Activated B cell treated with CpG ODN at 0.5 μM for 24 hours (primary cell): Measurements from ENCODE around the gene ARHGAP15. TPM values are rescaled to one million over a fixed set of nuclear protein-coding genes. Genes with fewer than 3 reads are reported as not detected.

Source experiments
- ATAC-seq: fragments of 200-7000 bp; cut with Tn5 transposase; one replicate; pipeline ENCODE4 v1.10.0; 2021; ENCODE audit warnings: low read depth, mild to moderate bottlenecking, moderate library complexity
- CTCF ChIA-PET: fragments of 350-600 bp; sonication (Branson Sonifier 250); formaldehyde crosslinking; loops from one replicate; lab custom pipeline; 2021; ENCODE audit warnings: antibody characterized with exemption; lab: Charles Lee
- POLR2A ChIA-PET: fragments of 350-600 bp; sonication (Branson Sonifier 250); formaldehyde crosslinking; loops from one replicate; lab custom pipeline; 2021; ENCODE audit warnings: antibody characterized with exemption; lab: Charles Lee
- DNase-seq: peaks from one replicate; pipeline ENCODE4 v3.0.0; 2022
- H3K27ac Mint-ChIP-seq: one replicate; pipeline ENCODE4 v1.8.0; 2020; ENCODE audit warnings: mixed read lengths
- H3K27me3 Mint-ChIP-seq: one replicate; pipeline ENCODE4 v1.8.0; 2021; ENCODE audit warnings: mixed read lengths
- H3K36me3 Mint-ChIP-seq: one replicate; pipeline ENCODE4 v1.8.0; 2021; ENCODE audit warnings: low read depth, mixed read lengths
- H3K4me1 Mint-ChIP-seq: one replicate; pipeline ENCODE4 v1.8.0; 2021; ENCODE audit warnings: mixed read lengths
- H3K4me3 Mint-ChIP-seq: one replicate; pipeline ENCODE4 v1.8.0; 2020; ENCODE audit warnings: mild to moderate bottlenecking, mixed read lengths
- H3K9me3 Mint-ChIP-seq: one replicate; pipeline ENCODE4 v1.8.0; 2020; ENCODE audit warnings: mixed read lengths
- intact Hi-C: fragments of 100-400 bp; cut with micrococcal nuclease; formaldehyde crosslinking; loops from one replicate; pipeline ENCODE4 v1.15.1; 2024
- total RNA-seq: library from RNA; stranded (reverse); gene quantifications from 2 replicates; pipeline ENCODE4 v1.2.3, GENCODE V29; 2022
- TF ChIP-seq, protein P1 (sequence below): fragments of 200-600 bp; IDR thresholded peaks from one replicate; pipeline ENCODE4 v1.8.0; 2022; ENCODE audit warnings: antibody characterized with exemption, mild to moderate bottlenecking

Gene ARHGAP15
- total RNA-seq, 1 donor from 2014 or later = 112 TPM

GRCh38 chr2:143571747-143572146 lies 442.5 kb downstream of the ARHGAP15 start:
- ChIA-PET CTCF (no interaction called here), POLR2A (interaction anchor here (1.1 kb wide), 1 partner anchor 10 kb away, joined by 3 read pairs; no protein-coding TSS in a partner anchor)
- Mint-ChIP-seq H3K4me3 (no peak overlapping the region), H3K4me1 (no peaks in the 10 kb centered on the region), H3K36me3 (peaks cover 59% of the 10 kb centered on the region), H3K27ac (no peak overlapping the region), H3K27me3 (no peaks in the 10 kb centered on the region), H3K9me3 (peaks cover 3% of the 10 kb centered on the region)
- ATAC-seq (no peak), DNase-seq (no peak)
- TF ChIP-seq, protein P1, sequence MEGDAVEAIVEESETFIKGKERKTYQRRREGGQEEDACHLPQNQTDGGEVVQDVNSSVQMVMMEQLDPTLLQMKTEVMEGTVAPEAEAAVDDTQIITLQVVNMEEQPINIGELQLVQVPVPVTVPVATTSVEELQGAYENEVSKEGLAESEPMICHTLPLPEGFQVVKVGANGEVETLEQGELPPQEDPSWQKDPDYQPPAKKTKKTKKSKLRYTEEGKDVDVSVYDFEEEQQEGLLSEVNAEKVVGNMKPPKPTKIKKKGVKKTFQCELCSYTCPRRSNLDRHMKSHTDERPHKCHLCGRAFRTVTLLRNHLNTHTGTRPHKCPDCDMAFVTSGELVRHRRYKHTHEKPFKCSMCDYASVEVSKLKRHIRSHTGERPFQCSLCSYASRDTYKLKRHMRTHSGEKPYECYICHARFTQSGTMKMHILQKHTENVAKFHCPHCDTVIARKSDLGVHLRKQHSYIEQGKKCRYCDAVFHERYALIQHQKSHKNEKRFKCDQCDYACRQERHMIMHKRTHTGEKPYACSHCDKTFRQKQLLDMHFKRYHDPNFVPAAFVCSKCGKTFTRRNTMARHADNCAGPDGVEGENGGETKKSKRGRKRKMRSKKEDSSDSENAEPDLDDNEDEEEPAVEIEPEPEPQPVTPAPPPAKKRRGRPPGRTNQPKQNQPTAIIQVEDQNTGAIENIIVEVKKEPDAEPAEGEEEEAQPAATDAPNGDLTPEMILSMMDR = no peak
- intact Hi-C loops = no loop called here

GRCh38 chr2:143572421-143572820 lies 443.2 kb downstream of the ARHGAP15 start:
- Mint-ChIP-seq H3K27me3 (no peaks in the 10 kb centered on the region), H3K4me1 (no peaks in the 10 kb centered on the region), H3K4me3 (no peak overlapping the region), H3K9me3 (no peaks in the 10 kb centered on the region), H3K27ac (peak overlapping the region; percentile 0), H3K36me3 (peaks cover 55% of the 10 kb centered on the region)
- CTCF ChIA-PET = no interaction called here
- POLR2A ChIA-PET = interaction anchor here (1.1 kb wide), 1 partner anchor 9 kb away, joined by 3 read pairs; no protein-coding TSS in a partner anchor
- DNase-seq = no peak
- no peak for ATAC-seq
- TF ChIP-seq, protein P1 = no peak
- intact Hi-C loops = no loop called here

GRCh38 chr2:143574069-143574468 lies 444.9 kb downstream of the ARHGAP15 start:
- ChIA-PET CTCF (no interaction called here), POLR2A (no interaction called here)
- Mint-ChIP-seq H3K27ac (no peak overlapping the region), H3K4me3 (no peak overlapping the region), H3K4me1 (no peaks in the 10 kb centered on the region), H3K36me3 (peaks cover 41% of the 10 kb centered on the region), H3K9me3 (no peaks in the 10 kb centered on the region), H3K27me3 (no peaks in the 10 kb centered on the region)
- no peak for DNase-seq
- ATAC-seq = no peak
- intact Hi-C loops = no loop called here
- TF ChIP-seq, protein P1 = no peak

DNA sequence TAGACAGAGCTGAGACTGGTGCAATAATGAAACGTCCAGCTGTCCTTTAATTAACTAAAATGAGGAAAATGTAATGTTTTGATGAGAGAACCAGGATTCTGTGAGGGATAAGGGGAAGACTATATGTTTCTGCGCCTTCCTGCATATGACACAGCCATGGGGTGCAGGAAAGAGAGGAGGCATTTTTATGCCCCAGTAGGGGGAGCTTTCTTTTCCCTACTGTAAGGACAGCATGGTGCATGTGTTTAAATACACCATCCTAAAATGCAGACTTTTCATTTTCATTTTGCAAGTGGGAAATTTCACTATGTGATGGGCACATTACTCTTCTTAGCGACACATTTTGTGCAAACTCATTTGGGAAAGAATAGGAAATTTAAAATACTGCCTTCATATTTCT lies 446.1 kb downstream of the ARHGAP15 start:
- H3K9me3 Mint-ChIP-seq = no peaks in the 10 kb centered on the region
- H3K36me3 Mint-ChIP-seq = peaks cover 43% of the 10 kb centered on the region
- intact Hi-C loops = no loop called here
- CTCF ChIA-PET = no interaction called here
- TF ChIP-seq, protein P1 = no peak
- DNase-seq (no peak), ATAC-seq (no peak)
- no peaks in the 10 kb centered on the region for H3K4me1 Mint-ChIP-seq
- H3K4me3 Mint-ChIP-seq = no peak overlapping the region
- no peak overlapping the region for H3K27ac Mint-ChIP-seq
- H3K27me3 Mint-ChIP-seq = no peaks in the 10 kb centered on the region
- POLR2A ChIA-PET = no interaction called here

DNA sequence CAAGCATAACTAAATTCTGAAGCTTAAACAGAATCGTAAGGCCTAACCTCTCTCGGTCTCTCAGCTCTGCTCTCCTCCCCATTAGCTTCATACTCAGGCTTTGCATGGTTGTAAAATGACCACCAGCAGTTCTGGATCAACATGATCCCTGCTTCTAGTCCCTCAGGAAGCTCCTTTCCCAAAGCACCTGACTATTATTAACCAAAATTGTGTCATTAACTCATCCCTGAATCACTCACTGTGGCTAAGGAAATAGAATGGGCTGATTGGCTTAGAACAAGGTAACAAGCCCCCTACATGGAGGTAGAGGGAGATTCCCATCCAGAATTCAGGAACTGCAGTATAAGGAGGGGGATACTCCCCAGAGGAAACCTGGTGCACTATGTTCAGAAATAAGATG lies 448.3 kb downstream of the ARHGAP15 start:
- peaks cover 43% of the 10 kb centered on the region for H3K36me3 Mint-ChIP-seq
- TF ChIP-seq, protein P1 = no peak
- ChIA-PET POLR2A (no interaction called here), CTCF (no interaction called here)
- DNase-seq (no peak), ATAC-seq (no peak)
- no peaks in the 10 kb centered on the region for H3K27me3 Mint-ChIP-seq
- H3K9me3 Mint-ChIP-seq = no peaks in the 10 kb centered on the region
- H3K4me3 Mint-ChIP-seq = no peak overlapping the region
- no peak overlapping the region for H3K27ac Mint-ChIP-seq
- no peaks in the 10 kb centered on the region for H3K4me1 Mint-ChIP-seq
- intact Hi-C loops = no loop called here
